NCI-H748 (cell line): ENCODE data around the gene ANKRD65.
"Not testable (repeated sequence)": the region's sequence is repeated elsewhere in the genome, so short reads cannot be mapped to it uniquely, and the experiment has no call there.

Experiments used
- DNase-seq: peaks from one replicate; lab custom pipeline; 2025; ENCODE audit not compliant: unreplicated experiment; lab: John Stamatoyannopoulos, UW

ANKRD65 gene

GRCh38 chr1:1421147-1421906 is at the start of gene ANKRD65:
TSS of gene ANKRD65 (minus strand) at chr1:1421276. CDS start at chr1:1421005, 271 bp downstream.
- peak; percentile 24 for DNase-seq

- not testable (repeated sequence) for DNase-seq
These were observed 47.3 kb upstream of the ANKRD65 start for GRCh38 chr1:1468196-1468985.

GRCh38 chr1:1463312-1463711 is 42.2 kb upstream of the ANKRD65 start:
- no peak for DNase-seq

- no peak for DNase-seq
These were observed 41.4 kb upstream of the ANKRD65 start for GRCh38 chr1:1462318-1462966.

GRCh38 chr1:1461721-1462317 is 40.7 kb upstream of the ANKRD65 start:
- no peak for DNase-seq

- no peak for DNase-seq
These were observed 39.6 kb upstream of the ANKRD65 start for GRCh38 chr1:1460540-1461130.

- DNase-seq: not testable (repeated sequence)
These were observed 38.6 kb upstream of the ANKRD65 start for GRCh38 chr1:1459711-1460110.

GRCh38 chr1:1459156-1459555 is 38.1 kb upstream of the ANKRD65 start:
- DNase-seq: not testable (repeated sequence)

GRCh38 chr1:1456683-1457255 is 35.7 kb upstream of the ANKRD65 start:
- DNase-seq: not testable (repeated sequence)

- DNase-seq: not testable (repeated sequence)
These were observed 34.9 kb upstream of the ANKRD65 start for GRCh38 chr1:1455934-1456333.

- DNase-seq: no peak
These were observed 34.3 kb upstream of the ANKRD65 start for GRCh38 chr1:1455366-1455884.

GRCh38 chr1:1454286-1455056 is 33.4 kb upstream of the ANKRD65 start:
- DNase-seq: not testable (repeated sequence)

GRCh38 chr1:1452882-1453281 is 31.8 kb upstream of the ANKRD65 start:
- no peak for DNase-seq

- not testable (repeated sequence) for DNase-seq
These were observed 31.3 kb upstream of the ANKRD65 start for GRCh38 chr1:1452365-1452739.

- no peak for DNase-seq
These were observed 30.8 kb upstream of the ANKRD65 start for GRCh38 chr1:1451696-1452364.

- not testable (repeated sequence) for DNase-seq
These were observed 29.5 kb upstream of the ANKRD65 start for GRCh38 chr1:1450616-1451015.

GRCh38 chr1:1449099-1449739 is 28.1 kb upstream of the ANKRD65 start, which contains the start of gene ATAD3C:
TSS of gene ATAD3C (plus strand) at chr1:1449689. CDS start at chr1:1450684, 995 bp downstream.
- no peak for DNase-seq

GRCh38 chr1:1446631-1447030 is 25.6 kb upstream of the ANKRD65 start:
- DNase-seq: not testable (repeated sequence)
